Activated CD8-positive, alpha-beta memory T cell treated with anti-CD3 and anti-CD28 coated beads, Interleukin-2, amount 50 U/mL, for 4 hours (primary cell): ENCODE data around the gene SHISA9.
"Not testable (repeated sequence)": the region's sequence is repeated elsewhere in the genome, so short reads cannot be mapped to it uniquely, and the experiment has no call there.

Source experiments
- DNase-seq: peaks from one replicate; pipeline ENCODE4 v3.0.0-alpha.2; 2020

The SHISA9 gene

GRCh38 chr16:12901597-12902461 lies at the start of gene SHISA9:
TSS of gene SHISA9 (plus strand) at chr16:12901598.
- no peak for DNase-seq

- no peak for DNase-seq
Measured at GRCh38 chr16:12853972-12854371, 47.4 kb upstream of the SHISA9 start.

GRCh38 chr16:12857435-12857834 lies 44.0 kb upstream of the SHISA9 start:
- not testable (repeated sequence) for DNase-seq

- DNase-seq, result no peak
Measured at GRCh38 chr16:12862327-12862726, 39.1 kb upstream of the SHISA9 start.

- DNase-seq, result no peak
Measured at GRCh38 chr16:12862941-12863340, 38.5 kb upstream of the SHISA9 start.

GRCh38 chr16:12866981-12867551 lies 34.3 kb upstream of the SHISA9 start:
- DNase-seq, result no peak

- DNase-seq, result no peak
Measured at GRCh38 chr16:12868169-12868568, 33.2 kb upstream of the SHISA9 start.

GRCh38 chr16:12868788-12869187 lies 32.6 kb upstream of the SHISA9 start:
- no peak for DNase-seq

- DNase-seq, result no peak
Measured at GRCh38 chr16:12869698-12870427, 31.5 kb upstream of the SHISA9 start.

GRCh38 chr16:12871784-12872183 lies 29.6 kb upstream of the SHISA9 start:
- no peak for DNase-seq

- no peak for DNase-seq
Measured at GRCh38 chr16:12874186-12874585, 27.2 kb upstream of the SHISA9 start.

- no peak for DNase-seq
Measured at GRCh38 chr16:12876778-12877177, 24.6 kb upstream of the SHISA9 start.

- no peak for DNase-seq
Measured at GRCh38 chr16:12878973-12879372, 22.4 kb upstream of the SHISA9 start.

GRCh38 chr16:12879812-12880211 lies 21.6 kb upstream of the SHISA9 start:
- DNase-seq, result no peak

- no peak for DNase-seq
Measured at GRCh38 chr16:12881182-12881581, 20.2 kb upstream of the SHISA9 start.

- DNase-seq, result no peak
Measured at GRCh38 chr16:12881740-12882139, 19.7 kb upstream of the SHISA9 start.

GRCh38 chr16:12885742-12886141 lies 15.7 kb upstream of the SHISA9 start:
- no peak for DNase-seq

- DNase-seq, result no peak
Measured at GRCh38 chr16:12891836-12892235, 9.6 kb upstream of the SHISA9 start.

- no peak for DNase-seq
Measured at GRCh38 chr16:12893050-12893750, 8.2 kb upstream of the SHISA9 start.

GRCh38 chr16:12896562-12896961 lies 4.8 kb upstream of the SHISA9 start:
- DNase-seq, result no peak

GRCh38 chr16:12898551-12898950 lies 2.8 kb upstream of the SHISA9 start:
- DNase-seq, result no peak

- DNase-seq, result no peak
Measured at GRCh38 chr16:12899529-12900143, 1.8 kb upstream of the SHISA9 start.

GRCh38 chr16:12900156-12900555 lies 1.2 kb upstream of the SHISA9 start:
- no peak for DNase-seq
